GOT3 (cell line): ENCODE measurements around the gene DLG1.
"Not testable (repeated sequence)": the region's sequence is repeated elsewhere in the genome, so short reads cannot be mapped to it uniquely, and the experiment has no call there.

Source experiments
- DNase-seq: peaks from one replicate; lab custom pipeline; 2025; ENCODE audit warnings: mixed read lengths; lab: John Stamatoyannopoulos, UW

The DLG1 gene

GRCh38 chr3:197242784-197243432, 55.5 kb downstream of the DLG1 start:
- no peak for DNase-seq

GRCh38 chr3:197241173-197241572, 57.2 kb downstream of the DLG1 start:
- DNase-seq = no peak

GRCh38 chr3:197239857-197240256, 58.6 kb downstream of the DLG1 start:
- DNase-seq = no peak

GRCh38 chr3:197238842-197239241, 59.6 kb downstream of the DLG1 start:
- no peak for DNase-seq

GRCh38 chr3:197237897-197238296, 60.5 kb downstream of the DLG1 start:
- no peak for DNase-seq

- no peak for DNase-seq
Observed at GRCh38 chr3:197236362-197236761, 62.0 kb downstream of the DLG1 start.

GRCh38 chr3:197234947-197235914, 63.2 kb downstream of the DLG1 start:
- DNase-seq = no peak

GRCh38 chr3:197231321-197231720, 67.1 kb downstream of the DLG1 start:
- no peak for DNase-seq

GRCh38 chr3:197229836-197230235, 68.6 kb downstream of the DLG1 start:
- DNase-seq = no peak

- DNase-seq = no peak
Observed at GRCh38 chr3:197229178-197229577, 69.2 kb downstream of the DLG1 start.

GRCh38 chr3:197227780-197228574, 70.4 kb downstream of the DLG1 start:
- no peak for DNase-seq

- DNase-seq = no peak
Observed at GRCh38 chr3:197226179-197226578, 72.2 kb downstream of the DLG1 start.

- DNase-seq = no peak
Observed at GRCh38 chr3:197225579-197225978, 72.8 kb downstream of the DLG1 start.

GRCh38 chr3:197224034-197224444, 74.4 kb downstream of the DLG1 start:
- no peak for DNase-seq

GRCh38 chr3:197222937-197223370, 75.5 kb downstream of the DLG1 start:
- DNase-seq = no peak

GRCh38 chr3:197219619-197220018, 78.8 kb downstream of the DLG1 start:
- DNase-seq = no peak

- DNase-seq = no peak
Observed at GRCh38 chr3:197218210-197218609, 80.2 kb downstream of the DLG1 start.

GRCh38 chr3:197216914-197217313, 81.5 kb downstream of the DLG1 start:
- DNase-seq = no peak

GRCh38 chr3:197216169-197216860, 82.1 kb downstream of the DLG1 start:
- no peak for DNase-seq

GRCh38 chr3:197212290-197212689, 86.1 kb downstream of the DLG1 start:
- DNase-seq = no peak

GRCh38 chr3:197211698-197212097, 86.7 kb downstream of the DLG1 start:
- DNase-seq = not testable (repeated sequence)
